DOHH2 (cell line): ENCODE measurements around the gene BFSP1.

Source experiments
- EZH2phosphoT487 ChIP-seq: fragments of 200-600 bp; sonication (generic); IDR thresholded peaks from 2 replicates; pipeline ENCODE4 v1.6.1; 2017; ENCODE audit warnings: borderline replicate concordance, mild to moderate bottlenecking, antibody characterized with exemption, low read length, moderate library complexity, mixed read lengths
- TF ChIP-seq, protein P1 (sequence below): fragments of 200-600 bp; sonication (generic); IDR thresholded peaks from one replicate; pipeline ENCODE4 v1.5.1; 2014; ENCODE audit warnings: antibody characterized with exemption, mild to moderate bottlenecking, low read depth, low read length; ENCODE audit not compliant: poor library complexity, severe bottlenecking

DNA sequence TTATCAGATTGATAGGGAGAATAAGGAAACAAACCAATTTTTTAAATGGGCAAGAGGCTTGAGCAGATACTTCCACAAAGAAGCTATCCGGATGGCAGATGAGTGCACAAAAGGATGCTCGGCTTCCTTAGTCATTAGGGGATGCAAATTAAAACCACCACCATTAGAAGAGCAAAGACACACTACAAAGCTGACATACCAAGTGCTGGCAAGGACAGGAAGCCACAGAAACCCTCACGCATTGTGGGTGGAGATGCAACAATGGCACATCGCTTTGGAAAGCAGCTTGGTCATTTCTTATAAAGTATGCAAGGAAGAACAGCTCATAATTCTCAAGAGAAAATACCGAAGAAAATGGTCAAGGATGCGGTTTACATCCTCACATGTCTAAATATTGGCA is 19.8 kb downstream of the BFSP1 start:
- TF ChIP-seq, protein P1, sequence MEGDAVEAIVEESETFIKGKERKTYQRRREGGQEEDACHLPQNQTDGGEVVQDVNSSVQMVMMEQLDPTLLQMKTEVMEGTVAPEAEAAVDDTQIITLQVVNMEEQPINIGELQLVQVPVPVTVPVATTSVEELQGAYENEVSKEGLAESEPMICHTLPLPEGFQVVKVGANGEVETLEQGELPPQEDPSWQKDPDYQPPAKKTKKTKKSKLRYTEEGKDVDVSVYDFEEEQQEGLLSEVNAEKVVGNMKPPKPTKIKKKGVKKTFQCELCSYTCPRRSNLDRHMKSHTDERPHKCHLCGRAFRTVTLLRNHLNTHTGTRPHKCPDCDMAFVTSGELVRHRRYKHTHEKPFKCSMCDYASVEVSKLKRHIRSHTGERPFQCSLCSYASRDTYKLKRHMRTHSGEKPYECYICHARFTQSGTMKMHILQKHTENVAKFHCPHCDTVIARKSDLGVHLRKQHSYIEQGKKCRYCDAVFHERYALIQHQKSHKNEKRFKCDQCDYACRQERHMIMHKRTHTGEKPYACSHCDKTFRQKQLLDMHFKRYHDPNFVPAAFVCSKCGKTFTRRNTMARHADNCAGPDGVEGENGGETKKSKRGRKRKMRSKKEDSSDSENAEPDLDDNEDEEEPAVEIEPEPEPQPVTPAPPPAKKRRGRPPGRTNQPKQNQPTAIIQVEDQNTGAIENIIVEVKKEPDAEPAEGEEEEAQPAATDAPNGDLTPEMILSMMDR = no peak
- TF ChIP-seq EZH2phosphoT487 = no peak
